ENCODE results near the gene YY1.

The YY1 gene

DNA sequence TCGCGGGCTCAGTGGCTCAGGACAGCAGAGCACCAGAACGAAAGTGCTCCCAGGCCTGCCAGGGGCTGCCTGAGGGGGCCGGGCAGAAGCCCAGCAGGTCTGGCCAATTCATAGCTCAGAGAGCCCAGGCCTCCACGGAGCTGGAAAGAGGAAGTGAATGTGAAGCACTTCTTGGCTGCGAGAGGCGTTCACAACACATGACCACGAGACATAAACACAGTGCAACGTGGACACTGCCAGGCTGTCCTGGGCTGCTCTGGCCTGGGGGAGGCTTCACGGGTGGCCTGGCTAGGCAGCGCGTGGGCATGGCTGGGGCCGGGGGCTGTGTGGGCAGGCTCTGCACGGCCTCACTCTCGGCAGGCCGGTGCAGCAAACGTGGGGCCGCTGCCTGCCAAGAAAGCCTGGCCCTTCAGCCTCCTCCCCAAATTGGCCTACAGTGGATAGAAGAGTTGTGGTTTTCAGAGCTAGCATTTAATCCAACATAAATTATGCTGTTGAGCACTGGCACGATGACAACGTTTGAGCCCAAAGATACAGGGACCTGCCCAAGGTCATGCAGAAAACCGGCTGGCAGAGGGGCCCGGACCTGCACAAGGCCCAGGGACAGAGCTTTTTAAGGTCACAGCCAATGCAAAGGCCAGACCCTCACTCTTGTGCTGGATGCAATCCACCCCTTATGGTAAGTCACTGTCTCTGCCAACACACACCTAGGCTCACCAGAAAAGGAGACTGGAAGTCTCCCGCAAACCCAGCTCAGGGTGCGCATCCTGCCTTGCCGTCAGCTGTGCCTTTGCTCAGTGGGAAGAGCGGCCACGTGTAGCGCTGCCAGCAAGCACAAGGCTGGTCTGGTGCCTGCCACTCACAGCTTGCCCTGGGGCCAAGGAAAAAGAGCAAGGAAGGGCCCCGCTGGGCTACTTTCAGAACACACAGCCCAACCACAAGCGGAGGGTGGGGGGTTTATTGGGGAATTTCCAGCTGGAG, 58.7 kb downstream of the YY1 start:
- H2AFZ ChIP-seq (ENCODE audit: low read depth, low read length): no peak overlapping the region
- no peak overlapping the region for H3K4me3 ChIP-seq (ENCODE audit: low read depth in 1 of 2, low read length in 2 of 2)
- H3K4me2 ChIP-seq (ENCODE audit: insufficient read depth, low read length): no peak overlapping the region
- peaks cover 52% of the 10 kb centered on the region for H3K79me2 ChIP-seq (ENCODE audit: insufficient read depth, low read length)
- H4K20me1 ChIP-seq (ENCODE audit: insufficient read depth, low read length): peaks cover 55% of the 10 kb centered on the region
- no peaks in the 10 kb centered on the region for H3K4me1 ChIP-seq (ENCODE audit: insufficient read depth, low read length)
- no peaks in the 10 kb centered on the region for H3K9me3 ChIP-seq (ENCODE audit: insufficient read depth, low read length, severe bottlenecking)
- no peak overlapping the region for H3K27ac ChIP-seq (ENCODE audit: low read length)
- H3K27me3 ChIP-seq (ENCODE audit: insufficient read depth, low read length, poor library complexity): no peaks in the 10 kb centered on the region
- TF ChIP-seq, protein P1, sequence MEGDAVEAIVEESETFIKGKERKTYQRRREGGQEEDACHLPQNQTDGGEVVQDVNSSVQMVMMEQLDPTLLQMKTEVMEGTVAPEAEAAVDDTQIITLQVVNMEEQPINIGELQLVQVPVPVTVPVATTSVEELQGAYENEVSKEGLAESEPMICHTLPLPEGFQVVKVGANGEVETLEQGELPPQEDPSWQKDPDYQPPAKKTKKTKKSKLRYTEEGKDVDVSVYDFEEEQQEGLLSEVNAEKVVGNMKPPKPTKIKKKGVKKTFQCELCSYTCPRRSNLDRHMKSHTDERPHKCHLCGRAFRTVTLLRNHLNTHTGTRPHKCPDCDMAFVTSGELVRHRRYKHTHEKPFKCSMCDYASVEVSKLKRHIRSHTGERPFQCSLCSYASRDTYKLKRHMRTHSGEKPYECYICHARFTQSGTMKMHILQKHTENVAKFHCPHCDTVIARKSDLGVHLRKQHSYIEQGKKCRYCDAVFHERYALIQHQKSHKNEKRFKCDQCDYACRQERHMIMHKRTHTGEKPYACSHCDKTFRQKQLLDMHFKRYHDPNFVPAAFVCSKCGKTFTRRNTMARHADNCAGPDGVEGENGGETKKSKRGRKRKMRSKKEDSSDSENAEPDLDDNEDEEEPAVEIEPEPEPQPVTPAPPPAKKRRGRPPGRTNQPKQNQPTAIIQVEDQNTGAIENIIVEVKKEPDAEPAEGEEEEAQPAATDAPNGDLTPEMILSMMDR (IDR thresholded peaks at IDR 0.05; ENCODE audit: borderline replicate concordance, extremely low read depth, low read length, poor library complexity, severe bottlenecking): no peak
- H3K36me3 ChIP-seq (ENCODE audit: insufficient read depth, low read length): peaks cover 59% of the 10 kb centered on the region
- no peak for DNase-seq
- H3K9ac ChIP-seq (ENCODE audit: low read depth, low read length): no peak overlapping the region
- no peak for ATAC-seq (ENCODE audit: insufficient read depth, low read depth)

DNA sequence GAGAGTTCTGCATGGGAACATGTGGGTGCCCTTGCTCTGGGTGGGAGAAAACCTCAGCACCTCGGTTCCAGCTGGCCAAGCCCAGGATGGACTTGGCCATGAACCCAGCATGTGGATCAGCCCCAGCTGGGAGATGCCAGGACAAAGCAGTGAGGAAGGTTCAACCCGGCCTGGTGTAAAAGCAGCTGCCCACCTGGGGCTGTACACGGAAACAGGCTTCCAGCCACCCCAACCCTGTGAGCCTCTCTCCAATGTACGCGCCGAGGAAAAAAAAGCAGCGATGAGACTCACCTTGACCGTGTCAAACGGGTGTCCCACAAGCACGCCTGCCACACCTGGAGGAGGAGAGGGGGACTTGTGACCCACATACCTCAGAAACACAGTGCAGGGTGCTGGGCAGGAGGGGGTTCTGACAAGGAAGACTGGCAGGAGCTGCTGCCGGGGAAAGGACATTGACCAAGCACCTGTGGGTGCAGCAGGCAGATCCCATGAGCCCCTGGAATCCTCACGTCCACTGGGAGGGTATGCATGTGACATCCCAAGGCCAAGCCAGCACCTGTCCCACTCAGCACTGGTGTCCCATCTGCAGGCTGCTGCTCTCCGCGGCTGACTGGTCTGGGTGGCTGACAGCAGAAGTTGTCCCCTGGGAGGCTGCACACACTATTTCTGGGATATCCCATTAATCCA, 59.8 kb downstream of the YY1 start:
- Histone ChIP-seq H3K4me3 (ENCODE audit: low read depth in 1 of 2, low read length in 2 of 2) (no peak overlapping the region), H3K4me1 (ENCODE audit: insufficient read depth, low read length) (peaks cover 7% of the 10 kb centered on the region), H3K9me3 (ENCODE audit: insufficient read depth, low read length, severe bottlenecking) (no peaks in the 10 kb centered on the region), H3K4me2 (ENCODE audit: insufficient read depth, low read length) (no peak overlapping the region), H3K79me2 (ENCODE audit: insufficient read depth, low read length) (peaks cover 63% of the 10 kb centered on the region), H2AFZ (ENCODE audit: low read depth, low read length) (no peak overlapping the region), H4K20me1 (ENCODE audit: insufficient read depth, low read length) (peaks cover 61% of the 10 kb centered on the region), H3K36me3 (ENCODE audit: insufficient read depth, low read length) (peaks cover 54% of the 10 kb centered on the region), H3K27ac (ENCODE audit: low read length) (no peak overlapping the region), H3K27me3 (ENCODE audit: insufficient read depth, low read length, poor library complexity) (no peaks in the 10 kb centered on the region), H3K9ac (ENCODE audit: low read depth, low read length) (no peak overlapping the region)
- no peak for TF ChIP-seq EZH2 (IDR thresholded peaks at IDR 0.05; ENCODE audit: borderline replicate concordance, low read depth, low read length, severe bottlenecking)
- TF ChIP-seq, protein P1 (IDR thresholded peaks at IDR 0.05; ENCODE audit: borderline replicate concordance, extremely low read depth, low read length, poor library complexity, severe bottlenecking): no peak
- no peak for DNase-seq
- no peak for ATAC-seq (ENCODE audit: insufficient read depth, low read depth)

DNA sequence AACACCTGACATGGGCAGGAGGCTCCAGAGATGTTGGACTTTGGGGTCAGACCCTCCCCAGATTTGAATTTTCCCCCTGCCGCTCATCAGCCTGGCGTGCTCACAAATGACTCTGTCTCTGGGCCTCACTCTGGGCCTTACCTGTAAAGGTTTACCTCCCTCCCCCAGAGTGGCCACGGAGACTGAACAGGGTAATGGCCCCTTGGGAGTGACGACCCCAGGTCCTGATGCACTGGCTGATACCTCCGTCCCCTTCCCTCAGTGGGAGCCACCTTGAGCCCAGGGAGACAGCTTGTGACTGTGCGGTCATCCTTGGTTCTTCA, 60.3 kb downstream of the YY1 start:
- no peaks in the 10 kb centered on the region for H3K9me3 ChIP-seq (ENCODE audit: insufficient read depth, low read length, severe bottlenecking)
- H3K4me2 ChIP-seq (ENCODE audit: insufficient read depth, low read length): no peak overlapping the region
- H3K27me3 ChIP-seq (ENCODE audit: insufficient read depth, low read length, poor library complexity): no peaks in the 10 kb centered on the region
- no peak for TF ChIP-seq EZH2 (IDR thresholded peaks at IDR 0.05; ENCODE audit: borderline replicate concordance, low read depth, low read length, severe bottlenecking)
- TF ChIP-seq, protein P1 (IDR thresholded peaks at IDR 0.05; ENCODE audit: borderline replicate concordance, extremely low read depth, low read length, poor library complexity, severe bottlenecking): no peak
- DNase-seq (no peak), ATAC-seq (ENCODE audit: insufficient read depth, low read depth) (no peak)
- H3K36me3 ChIP-seq (ENCODE audit: insufficient read depth, low read length): peaks cover 58% of the 10 kb centered on the region
- H3K4me1 ChIP-seq (ENCODE audit: insufficient read depth, low read length): peaks cover 11% of the 10 kb centered on the region
- H3K9ac ChIP-seq (ENCODE audit: low read depth, low read length): no peak overlapping the region
- no peak overlapping the region for H3K4me3 ChIP-seq (ENCODE audit: low read depth in 1 of 2, low read length in 2 of 2)
- H4K20me1 ChIP-seq (ENCODE audit: insufficient read depth, low read length): peaks cover 66% of the 10 kb centered on the region
- no peak overlapping the region for H3K27ac ChIP-seq (ENCODE audit: low read length)
- no peak overlapping the region for H2AFZ ChIP-seq (ENCODE audit: low read depth, low read length)
- peaks cover 68% of the 10 kb centered on the region for H3K79me2 ChIP-seq (ENCODE audit: insufficient read depth, low read length)
